Islet precursor cell (in vitro differentiated cells): ENCODE results near the gene PTGER2.

Experiments used
- DNase-seq: peaks from one replicate; pipeline ENCODE4 v3.0.0-alpha.2; 2018

Gene PTGER2

DNA sequence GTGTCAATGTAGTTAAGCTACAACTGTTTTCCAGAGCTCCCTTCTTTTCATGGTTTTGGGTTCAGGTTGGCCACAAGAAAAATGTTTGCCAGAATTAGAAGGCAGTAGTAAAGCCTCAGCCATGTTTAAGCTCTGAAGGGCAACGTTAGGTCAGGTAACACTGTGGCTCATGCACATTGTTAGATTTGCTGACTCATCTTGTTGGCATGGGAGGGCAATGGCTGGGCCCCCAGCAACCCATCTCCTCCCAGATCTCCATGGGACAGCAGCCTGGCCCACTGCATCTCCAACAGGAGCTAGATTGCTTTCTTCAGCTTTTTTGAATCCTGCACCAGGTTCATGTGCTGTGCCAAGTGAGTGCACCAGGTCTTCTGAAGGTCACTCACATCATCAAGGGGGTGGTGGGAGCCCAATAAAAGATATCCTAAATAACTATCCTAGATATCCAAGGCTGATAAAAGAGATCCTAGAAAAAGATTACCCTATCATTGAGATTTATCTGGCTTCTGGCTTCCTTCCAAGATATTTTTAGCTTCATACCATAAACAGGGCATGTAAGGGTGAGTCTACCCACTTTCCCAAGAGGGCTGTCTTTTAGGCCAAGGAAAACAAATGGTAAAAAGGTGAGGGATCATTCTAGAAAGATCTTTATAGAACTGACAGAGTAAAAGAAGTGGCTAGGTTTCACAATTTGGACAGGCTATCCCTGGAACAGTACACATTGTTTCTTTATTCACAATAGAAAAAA is 28.9 kb downstream of the PTGER2 start:
- no peak for DNase-seq

DNA sequence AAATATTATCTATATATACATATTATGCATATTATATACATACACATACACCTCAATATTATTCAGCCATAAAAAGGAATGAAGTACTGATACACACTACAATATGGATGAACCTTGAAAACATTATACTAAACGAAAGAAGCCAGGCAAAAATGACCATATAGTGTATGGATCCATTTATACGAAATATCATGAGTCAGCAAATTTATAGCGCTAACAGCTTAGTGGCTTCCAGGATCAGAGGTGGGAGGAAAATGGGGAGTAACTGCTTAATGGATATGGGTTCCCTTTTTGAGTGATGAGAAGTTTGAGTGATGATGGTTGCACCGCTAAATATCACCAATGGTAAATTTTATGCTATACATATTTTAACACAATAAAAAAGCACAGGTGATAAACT is 32.7 kb downstream of the PTGER2 start:
- no peak for DNase-seq

DNA sequence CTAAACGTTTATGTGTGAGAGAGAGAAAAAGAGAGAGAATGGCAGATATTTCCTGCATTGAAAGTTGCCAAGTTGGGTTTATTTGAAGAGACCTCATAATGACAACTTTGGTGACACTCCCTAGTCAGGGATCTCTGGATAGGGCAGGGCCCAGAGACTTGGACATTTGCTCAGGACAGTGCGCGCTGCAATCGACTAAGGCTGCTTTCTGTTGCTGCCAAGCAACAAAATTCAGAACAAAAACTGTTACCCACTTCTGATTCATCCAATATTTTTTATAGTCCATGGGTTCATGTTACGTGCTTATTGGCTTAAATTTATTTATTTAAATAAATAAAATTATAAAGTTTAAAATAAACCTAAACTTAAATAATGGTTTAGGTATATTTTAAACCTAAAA is 34.2 kb downstream of the PTGER2 start:
- DNase-seq, result no peak

DNA sequence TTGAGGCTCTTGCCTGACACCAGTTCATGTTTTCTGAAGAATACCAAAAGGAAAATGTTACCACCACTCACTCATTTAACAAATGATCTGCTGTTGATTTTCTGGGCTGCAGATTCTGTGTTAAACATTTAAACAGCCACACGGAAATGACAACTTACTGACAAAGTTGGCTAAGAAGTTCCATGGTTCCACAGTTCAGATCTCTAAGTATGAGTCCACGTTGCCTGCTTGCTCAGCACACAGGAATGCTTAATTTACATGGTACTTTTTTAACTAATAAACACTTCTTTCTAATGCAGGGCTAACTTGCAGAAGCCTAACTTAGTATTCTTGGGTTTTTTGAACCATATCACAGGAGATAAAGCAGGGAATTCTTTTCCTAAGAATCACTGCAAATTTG is 34.7 kb downstream of the PTGER2 start:
- no peak for DNase-seq

DNA sequence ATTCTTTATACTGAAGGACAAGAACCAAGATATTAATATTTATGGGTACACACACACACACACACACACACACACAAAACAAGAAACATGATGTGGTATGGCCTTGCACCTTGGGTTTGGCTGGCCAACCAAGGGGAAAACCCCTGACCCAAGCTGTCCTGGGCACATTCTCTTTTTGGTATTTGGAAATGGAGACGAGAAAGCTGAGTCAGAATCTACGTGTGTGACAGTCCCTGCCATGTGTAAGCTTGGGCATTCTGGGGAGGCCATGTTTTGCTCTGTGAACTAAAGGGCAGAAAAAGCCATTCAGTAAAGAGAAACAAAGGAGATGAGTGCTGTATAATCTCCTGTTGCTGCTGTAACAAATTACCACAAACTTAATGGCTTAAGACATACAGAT is 35.6 kb downstream of the PTGER2 start:
- DNase-seq, result no peak

DNA sequence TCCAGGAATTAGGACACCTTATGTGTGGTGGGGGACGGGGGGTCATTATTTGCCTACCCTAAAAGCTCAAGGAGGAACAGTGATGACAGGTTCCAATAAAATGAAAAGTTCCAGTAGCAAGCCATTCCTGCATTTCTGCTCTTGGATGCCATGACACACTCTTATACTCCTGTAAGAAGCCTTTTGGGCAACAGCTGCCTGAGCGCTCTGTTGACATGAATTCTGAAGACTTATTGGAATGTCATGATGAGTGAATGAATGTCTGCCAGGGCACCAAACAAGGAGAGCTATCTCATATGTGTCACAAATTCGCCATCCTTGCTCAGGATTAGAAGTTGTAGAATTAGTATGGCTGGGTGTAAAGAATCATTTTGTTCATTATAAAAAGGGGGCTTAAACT is 36.3 kb downstream of the PTGER2 start:
- DNase-seq, result no peak

DNA sequence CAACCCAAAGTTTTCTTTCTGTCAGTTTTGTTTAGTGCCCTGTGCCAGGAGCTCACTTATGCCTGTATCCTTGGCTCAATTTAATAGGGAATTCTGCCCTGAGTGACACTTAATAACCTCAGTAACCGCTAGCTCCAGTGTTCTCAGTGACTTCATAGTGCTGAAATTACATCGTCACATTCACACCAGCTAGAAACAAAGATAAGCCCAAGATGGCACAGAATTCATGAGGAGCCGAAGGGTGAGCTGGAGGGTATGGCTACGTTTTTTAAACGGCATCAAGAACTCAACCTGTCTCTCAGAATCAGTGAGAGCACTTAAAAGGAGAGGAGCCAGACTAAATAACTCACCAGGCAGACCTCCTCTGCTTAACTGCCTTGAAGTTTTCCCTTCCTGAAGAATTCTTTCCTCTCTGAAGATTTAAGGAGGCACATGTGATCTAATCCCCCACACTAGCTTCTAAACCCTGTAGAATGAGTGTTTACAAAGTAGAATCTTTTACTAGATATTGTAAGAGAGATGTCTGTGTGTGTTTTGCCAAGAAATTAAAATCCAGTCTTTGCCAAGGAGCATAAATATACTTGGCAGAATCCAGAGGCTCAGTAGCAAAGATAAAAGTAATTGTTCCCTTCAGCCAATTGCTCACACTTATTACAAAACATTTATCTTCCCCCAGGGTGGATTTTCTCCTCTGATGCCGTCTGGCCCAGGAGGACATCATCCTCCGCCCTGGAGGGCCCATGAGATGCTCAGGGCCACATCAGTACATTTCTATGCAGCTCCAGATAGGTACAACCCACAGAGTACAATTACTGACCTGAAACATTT is 37.3 kb downstream of the PTGER2 start:
- DNase-seq, result no peak

DNA sequence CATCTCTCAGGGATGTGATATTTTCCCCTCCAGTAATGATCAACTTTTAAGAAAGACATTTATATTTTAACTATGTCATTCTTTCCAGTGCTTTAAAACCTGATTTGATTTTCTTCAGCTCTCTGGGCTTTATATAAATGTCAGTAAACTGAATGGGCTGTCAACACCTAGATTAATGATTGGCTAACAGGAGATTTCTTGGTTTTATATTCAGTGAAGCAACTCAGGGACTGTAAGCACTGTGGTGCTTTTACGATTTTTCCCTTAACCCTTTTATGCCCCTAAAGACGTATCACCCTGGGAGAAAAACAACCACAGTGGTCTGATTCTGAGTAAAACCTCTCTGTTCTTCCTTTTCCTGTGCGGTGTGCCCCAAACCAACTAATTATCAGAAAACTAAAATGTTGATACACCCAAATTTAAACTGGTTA is 38.0 kb downstream of the PTGER2 start:
- no peak for DNase-seq

DNA sequence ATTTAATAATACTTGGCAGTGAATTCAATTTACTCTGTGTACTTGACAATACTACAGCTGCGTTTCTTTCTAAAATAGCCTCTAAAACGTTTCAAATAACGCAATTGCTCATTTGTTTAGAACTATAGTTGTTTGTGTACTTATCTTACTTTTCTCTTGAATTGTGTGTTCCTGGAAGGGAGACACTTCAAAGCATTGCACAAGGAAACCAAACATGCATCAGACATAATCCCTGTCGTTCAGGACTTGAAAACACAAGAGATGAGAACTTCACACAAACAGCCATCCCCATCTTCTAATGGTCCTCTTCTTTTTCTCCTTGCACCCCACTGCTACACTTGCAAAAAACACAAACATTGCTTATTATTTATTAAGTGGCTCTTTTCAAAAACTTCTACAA is 38.5 kb downstream of the PTGER2 start:
- no peak for DNase-seq

DNA sequence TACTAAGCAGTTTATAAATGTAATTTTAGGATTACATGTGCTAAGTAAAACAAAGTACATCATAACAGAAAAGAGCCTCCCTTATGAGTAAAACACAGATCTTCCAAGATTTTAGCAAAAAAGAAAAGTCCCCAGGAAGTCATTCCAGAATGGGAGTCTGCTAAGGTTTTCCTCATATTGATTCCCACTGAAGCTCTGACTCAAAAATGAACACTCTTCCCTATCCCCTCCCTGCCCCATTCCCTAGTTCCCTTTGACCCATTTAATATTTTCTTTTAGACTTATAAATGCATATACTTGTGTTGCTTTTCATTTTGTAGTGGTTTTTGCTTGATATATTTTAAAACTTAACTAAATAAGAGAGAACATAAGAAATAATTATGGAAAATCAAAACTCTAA is 40.1 kb downstream of the PTGER2 start:
- no peak for DNase-seq

DNA sequence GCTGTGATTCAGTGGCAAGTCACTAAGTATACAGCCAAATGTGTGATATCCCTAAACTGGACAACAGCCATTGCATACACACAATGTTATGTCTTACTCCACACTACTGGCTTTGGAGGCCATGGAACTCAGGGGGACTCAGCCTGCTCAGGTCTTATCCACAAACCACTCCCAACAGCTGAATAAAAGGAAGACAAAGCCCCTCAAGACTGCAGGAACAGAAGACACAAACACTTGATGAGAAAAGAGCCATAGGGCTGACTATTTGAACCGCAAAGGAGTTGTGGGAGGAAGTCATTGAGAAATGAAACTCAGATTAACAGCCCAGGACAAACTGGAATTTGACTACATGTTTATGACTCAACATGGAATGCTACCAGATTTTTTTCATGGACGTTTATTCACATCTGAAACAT is 40.9 kb downstream of the PTGER2 start:
- DNase-seq, result no peak

DNA sequence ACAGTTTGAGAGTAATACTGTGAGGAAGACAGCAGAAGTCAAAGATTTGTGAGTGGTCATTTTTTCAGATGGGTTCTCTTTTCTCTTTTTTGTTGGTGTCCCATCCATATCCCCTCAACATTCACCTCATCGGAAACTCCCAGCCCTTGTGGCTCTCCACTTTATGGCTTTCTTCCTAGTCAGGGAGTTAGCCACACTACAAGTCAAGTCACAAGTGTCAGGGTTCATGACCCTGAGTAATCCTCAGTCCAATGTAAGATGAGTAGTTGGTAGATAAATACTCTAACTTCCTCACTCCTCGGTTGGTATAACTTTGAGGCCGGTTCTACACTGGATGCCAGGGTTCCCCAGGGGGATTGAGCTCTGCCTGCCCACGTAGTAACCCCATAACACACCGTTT is 41.4 kb downstream of the PTGER2 start:
- DNase-seq, result no peak

DNA sequence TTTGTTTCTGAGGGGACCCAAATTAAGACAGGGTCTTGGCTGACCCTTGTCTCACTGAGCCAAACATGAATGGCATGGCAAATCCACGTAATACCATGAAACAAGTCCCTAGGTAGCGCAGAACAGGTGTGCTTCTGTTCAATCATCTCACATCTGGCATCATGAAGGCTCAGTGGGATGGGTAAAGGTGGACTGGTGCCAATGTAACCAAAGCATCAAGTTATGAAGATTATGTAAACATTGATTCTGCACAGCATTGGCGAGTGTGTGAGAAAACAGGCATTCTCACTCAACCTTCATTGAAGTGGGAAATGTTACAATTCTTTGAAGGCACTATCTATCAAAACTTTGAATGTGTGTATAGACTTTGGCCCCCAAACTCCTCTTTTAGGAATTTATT is 41.9 kb downstream of the PTGER2 start:
- DNase-seq, result no peak

DNA sequence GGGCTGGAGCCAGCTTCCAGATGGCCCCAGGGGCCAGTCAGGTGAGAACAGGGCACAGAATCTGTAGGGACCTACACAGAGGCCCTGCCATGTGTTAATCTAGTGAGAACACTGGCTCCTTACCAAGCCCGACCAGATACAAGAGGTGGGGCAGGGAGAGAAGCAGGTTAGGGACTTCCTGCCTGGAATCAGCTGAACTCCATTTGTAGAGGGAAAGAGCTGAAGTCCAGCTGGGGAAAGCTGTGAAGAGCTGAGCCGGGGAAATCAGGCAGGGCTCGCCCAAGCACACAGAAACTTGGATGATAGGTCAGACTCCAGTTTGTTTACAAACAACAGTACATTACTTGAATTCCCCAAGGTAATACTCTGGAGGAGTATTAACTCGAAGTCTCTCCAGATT is 46.7 kb downstream of the PTGER2 start:
- no peak for DNase-seq

DNA sequence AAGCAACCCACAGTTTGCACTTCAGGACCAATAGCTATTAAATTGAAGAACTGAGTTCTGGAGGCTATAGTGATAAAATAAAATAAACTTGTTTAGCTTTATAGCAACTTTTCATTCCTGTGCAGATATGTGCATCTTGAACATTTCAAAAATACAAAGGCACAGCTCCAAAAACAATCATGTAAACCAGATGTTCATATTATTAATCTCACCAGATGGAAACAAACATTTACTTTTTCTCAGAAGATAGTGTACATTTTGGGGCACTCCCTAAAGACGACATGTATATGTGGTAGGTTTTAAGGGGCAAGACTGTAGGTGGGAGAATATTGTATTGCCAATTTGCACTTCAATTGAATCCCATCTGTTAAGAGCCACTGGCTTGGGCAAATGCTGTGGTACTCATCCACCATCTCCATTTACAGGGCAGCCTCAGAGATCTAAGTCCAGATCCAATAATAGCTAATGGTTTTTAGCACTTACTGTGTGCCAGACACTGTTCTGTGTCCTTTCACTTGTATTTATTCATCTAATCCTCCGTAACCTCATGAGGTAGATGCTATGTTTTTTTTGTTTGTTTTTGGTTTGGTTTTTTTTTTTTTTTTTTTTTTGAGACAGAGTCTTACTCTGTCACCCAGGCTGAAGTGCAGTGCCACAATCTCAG is 49.1 kb downstream of the PTGER2 start:
- no peak for DNase-seq

DNA sequence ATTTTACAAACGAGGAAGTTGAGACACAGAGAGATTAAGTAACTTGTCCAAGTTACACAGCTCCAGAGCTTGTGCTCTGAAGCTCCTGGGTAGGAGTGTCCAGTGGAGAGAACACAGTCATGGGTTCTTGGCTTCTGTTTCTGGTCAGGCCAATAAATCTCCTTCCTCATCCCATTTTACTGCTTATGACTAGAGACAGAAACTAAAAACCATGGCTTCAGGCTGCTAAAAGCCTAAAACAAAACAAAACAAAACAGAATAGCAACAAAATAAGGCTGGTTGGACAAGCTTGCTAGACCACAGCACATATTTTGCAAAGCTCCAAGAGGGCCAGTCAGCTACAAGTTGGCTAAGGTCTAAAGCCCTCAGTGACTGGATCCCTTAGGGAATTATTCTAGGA is 49.8 kb downstream of the PTGER2 start:
- DNase-seq, result no peak

DNA sequence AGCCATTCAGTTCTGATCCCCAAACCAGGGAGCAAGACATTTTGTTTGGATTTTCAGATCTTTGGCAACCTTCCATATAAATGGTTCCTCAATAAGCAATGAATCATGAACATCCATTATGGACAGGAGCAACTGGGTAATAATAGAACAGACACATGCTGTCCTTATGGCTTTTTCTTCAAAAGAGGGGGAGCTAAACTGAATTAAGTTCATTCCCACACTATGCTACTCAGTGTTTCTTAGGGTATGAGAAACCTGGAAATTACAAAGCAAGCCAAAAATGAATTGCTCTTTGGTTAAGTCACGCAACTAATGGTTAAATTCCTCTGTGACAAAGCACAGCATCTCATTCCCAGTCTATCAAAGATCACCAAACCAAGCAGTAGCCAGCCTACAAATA is 51.0 kb downstream of the PTGER2 start:
- DNase-seq, result no peak

DNA sequence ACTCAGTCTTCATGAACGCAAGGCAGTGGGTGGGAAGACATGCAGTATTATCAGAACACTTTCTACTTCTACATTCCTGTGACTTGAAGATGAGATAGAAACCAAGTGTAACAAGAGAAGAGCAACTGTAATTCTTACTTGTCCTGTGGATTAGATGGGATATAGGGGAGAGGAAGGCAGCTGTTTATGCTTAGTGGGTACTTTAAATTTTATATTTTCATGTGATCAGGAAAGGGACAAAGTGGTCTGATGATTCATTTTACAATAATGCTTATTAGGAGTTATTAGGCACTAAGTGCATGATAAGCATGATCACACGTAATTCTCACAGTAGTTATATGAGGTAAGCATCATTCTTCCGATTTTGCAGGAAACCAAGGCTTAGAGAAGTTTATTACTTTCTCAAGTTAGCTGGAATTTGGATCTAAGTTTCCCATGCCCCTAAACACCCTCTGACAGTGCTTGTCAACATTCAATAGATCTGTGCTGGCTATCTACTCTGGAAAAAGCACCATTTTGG is 52.7 kb downstream of the PTGER2 start:
- DNase-seq, result no peak

DNA sequence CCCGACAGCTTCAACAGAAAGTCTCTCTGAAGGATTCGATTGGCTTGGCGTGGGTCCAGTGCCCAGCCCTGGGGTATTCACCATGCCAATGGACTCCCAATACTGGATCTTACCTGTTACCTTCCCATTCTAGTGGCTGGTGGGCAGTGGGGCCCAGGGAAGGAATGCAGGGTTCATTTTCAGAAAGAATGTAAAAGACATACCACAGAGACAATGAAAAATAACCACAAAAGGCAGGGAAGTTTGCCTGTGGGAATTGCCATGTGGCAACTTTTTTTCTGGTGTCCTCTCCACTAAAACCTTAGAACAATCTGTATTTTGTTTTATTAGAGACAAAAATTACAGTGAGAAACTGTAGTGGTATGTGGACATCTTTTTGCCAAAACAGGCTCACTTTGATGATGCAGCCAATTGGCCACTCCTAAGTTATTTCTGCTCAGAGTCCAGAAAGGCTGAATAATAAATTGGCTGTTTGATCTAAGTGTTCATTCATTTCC is 55.2 kb downstream of the PTGER2 start:
- DNase-seq, result no peak

DNA sequence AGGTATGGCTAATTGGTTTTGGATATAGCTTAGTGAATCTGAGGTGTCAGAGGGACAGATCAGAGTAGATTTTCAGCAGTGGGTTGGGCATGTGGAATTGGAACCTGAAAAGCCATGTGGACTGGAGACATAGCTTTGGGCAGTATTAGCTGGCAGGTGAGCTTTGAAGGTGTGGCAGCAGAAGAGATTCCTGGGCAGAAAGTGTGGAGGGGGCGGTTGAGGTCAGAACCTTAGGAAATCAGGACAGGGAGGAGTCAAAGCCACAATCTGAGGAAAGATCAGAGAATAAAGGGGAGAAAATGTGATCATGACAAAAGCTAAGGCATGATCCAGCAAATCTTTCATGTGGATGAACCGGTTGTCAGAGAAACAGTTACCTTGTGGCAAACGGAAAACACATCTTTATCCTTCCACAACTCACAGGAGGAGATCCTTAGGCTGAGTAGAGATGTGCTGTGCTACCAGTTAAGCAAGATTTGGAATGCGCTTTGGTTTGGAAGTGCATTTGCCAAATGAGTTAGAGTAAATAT is 56.4 kb downstream of the PTGER2 start:
- DNase-seq, result no peak

DNA sequence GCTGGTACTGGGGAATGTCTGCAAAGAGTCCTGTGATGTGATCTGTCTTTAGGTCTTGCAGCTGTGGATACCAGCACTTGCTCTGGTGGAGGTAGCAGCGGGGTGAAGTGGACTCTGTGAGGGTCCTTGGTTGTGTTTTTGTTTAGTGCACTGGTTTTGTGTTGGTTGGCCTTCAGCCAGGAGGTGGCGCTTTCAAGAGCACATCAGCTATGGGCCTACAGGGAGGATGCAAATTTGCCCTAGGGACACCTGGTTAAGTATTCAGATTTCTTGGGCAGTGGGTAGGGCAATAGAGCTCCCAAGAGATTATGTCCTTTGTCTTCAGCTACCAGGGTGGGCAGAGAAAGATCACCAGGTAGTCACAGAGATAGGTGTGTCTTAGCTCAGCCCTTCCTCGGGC is 63.8 kb downstream of the PTGER2 start:
- DNase-seq, result no peak
